Neutrophil (primary cell): ENCODE measurements around the gene MITF.

ENCODE experiments used
- H3K27ac ChIP-seq: fragments of 200-600 bp; sonication (generic); 2 replicates; pipeline ENCODE4 v1.5.1; 2016; ENCODE audit warnings: mild to moderate bottlenecking, moderate library complexity
- H3K27me3 ChIP-seq: fragments of 200-600 bp; sonication (generic); 2 replicates; pipeline ENCODE4 v1.6.0; 2016; ENCODE audit warnings: mild to moderate bottlenecking
- H3K36me3 ChIP-seq: fragments of 200-600 bp; sonication (generic); 2 replicates; pipeline ENCODE4 v1.5.1; 2017
- H3K4me1 ChIP-seq, 2 experiments: fragments of 200-600 bp in 1 of 2; sonication (generic) in 1 of 2; 1 replicate in 1 of 2; 2 replicates in 1 of 2; pipeline versions ENCODE4 v1.5.1 to v1.6.1; 2013 to 2016; ENCODE audit warnings: low read depth in 1 of 2, low read length in 1 of 2, mild to moderate bottlenecking in 1 of 2, moderate library complexity in 1 of 2; ENCODE audit not compliant: control insufficient read depth in 1 of 2, insufficient read depth in 1 of 2
- H3K4me3 ChIP-seq, 2 experiments: fragments of 200-600 bp in 1 of 2; sonication (generic) in 1 of 2; 1 replicate in 1 of 2; 2 replicates in 1 of 2; pipeline ENCODE4 v1.5.1; 2013 to 2016; ENCODE audit warnings: low read depth in 1 of 2, low read length in 1 of 2, mild to moderate bottlenecking in 1 of 2, moderate library complexity in 1 of 2
- H3K9me3 ChIP-seq: fragments of 200-600 bp; sonication (generic); 2 replicates; pipeline ENCODE4 v1.5.1; 2016
- CTCF ChIP-seq: fragments of 200-600 bp; sonication (generic); IDR thresholded peaks from 2 replicates; pipeline ENCODE4 v1.5.1; 2016; ENCODE audit warnings: antibody characterized with exemption

MITF gene

GRCh38 chr3:69861556-69861955 is 122.3 kb downstream of the MITF start:
- no peak overlapping the region for H3K4me3 ChIP-seq
- H3K27ac ChIP-seq = no peak overlapping the region
- H3K9me3 ChIP-seq = no peaks in the 10 kb centered on the region
- no peaks in the 10 kb centered on the region for H3K27me3 ChIP-seq
- no peak for TF ChIP-seq CTCF
- H3K4me1 ChIP-seq = no peaks in the 10 kb centered on the region
- no peaks in the 10 kb centered on the region for H3K36me3 ChIP-seq

GRCh38 chr3:69864141-69864540 is 124.9 kb downstream of the MITF start:
- Histone ChIP-seq H3K36me3 (no peaks in the 10 kb centered on the region), H3K4me1 (no peaks in the 10 kb centered on the region), H3K4me3 (no peak overlapping the region), H3K27me3 (no peaks in the 10 kb centered on the region), H3K27ac (no peak overlapping the region), H3K9me3 (no peaks in the 10 kb centered on the region)
- no peak for TF ChIP-seq CTCF

GRCh38 chr3:69864766-69865165 is 125.5 kb downstream of the MITF start:
- Histone ChIP-seq H3K4me1 (no peaks in the 10 kb centered on the region), H3K4me3 (no peak overlapping the region), H3K36me3 (no peaks in the 10 kb centered on the region), H3K9me3 (no peaks in the 10 kb centered on the region), H3K27me3 (no peaks in the 10 kb centered on the region), H3K27ac (no peak overlapping the region)
- no peak for TF ChIP-seq CTCF

- no peak overlapping the region for H3K4me3 ChIP-seq
These were observed 126.8 kb downstream of the MITF start for GRCh38 chr3:69865925-69866679.

GRCh38 chr3:69866988-69867720 is 127.9 kb downstream of the MITF start:
- Histone ChIP-seq H3K27ac (no peak overlapping the region), H3K36me3 (no peaks in the 10 kb centered on the region), H3K4me1 (no peaks in the 10 kb centered on the region), H3K4me3 (no peak overlapping the region), H3K27me3 (no peaks in the 10 kb centered on the region), H3K9me3 (no peaks in the 10 kb centered on the region)
- no peak for TF ChIP-seq CTCF

More at GRCh38 chr3:69865925-69866679, 126.8 kb downstream of the MITF start:
- Histone ChIP-seq H3K36me3 (no peaks in the 10 kb centered on the region), H3K4me1 (no peaks in the 10 kb centered on the region), H3K27ac (no peak overlapping the region), H3K9me3 (no peaks in the 10 kb centered on the region), H3K27me3 (no peaks in the 10 kb centered on the region)
- TF ChIP-seq CTCF = no peak
